ENCODE measurements around the gene DNASE2B. TPM values are rescaled to one million over a fixed set of nuclear protein-coding genes. Genes with fewer than 3 reads are reported as not detected.

Gene DNASE2B
- total RNA-seq, 4 donors from 2014 or later = 1.3 to 32.3 (median 1.5) TPM; not detected in 1

DNA sequence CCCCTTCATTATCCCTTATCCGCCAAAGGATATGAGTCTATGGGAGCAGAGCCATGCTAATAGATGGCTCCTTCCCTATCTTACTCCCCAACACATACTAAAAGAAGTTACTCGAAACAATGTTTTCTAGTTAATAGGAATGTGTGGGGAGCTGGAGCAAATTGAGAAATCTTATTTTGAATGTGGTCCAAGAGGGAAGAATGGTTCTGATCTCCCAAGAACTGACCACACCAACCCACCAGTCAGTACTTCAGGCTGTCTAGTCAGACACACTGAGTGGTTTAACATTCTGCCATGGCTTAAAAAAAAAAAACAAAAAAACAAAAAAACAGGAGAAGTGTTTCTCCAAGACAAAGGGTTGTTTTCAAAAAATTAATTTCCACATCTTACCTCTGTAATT is 31.5 kb upstream of the DNASE2B start:
- TF ChIP-seq, protein P1, sequence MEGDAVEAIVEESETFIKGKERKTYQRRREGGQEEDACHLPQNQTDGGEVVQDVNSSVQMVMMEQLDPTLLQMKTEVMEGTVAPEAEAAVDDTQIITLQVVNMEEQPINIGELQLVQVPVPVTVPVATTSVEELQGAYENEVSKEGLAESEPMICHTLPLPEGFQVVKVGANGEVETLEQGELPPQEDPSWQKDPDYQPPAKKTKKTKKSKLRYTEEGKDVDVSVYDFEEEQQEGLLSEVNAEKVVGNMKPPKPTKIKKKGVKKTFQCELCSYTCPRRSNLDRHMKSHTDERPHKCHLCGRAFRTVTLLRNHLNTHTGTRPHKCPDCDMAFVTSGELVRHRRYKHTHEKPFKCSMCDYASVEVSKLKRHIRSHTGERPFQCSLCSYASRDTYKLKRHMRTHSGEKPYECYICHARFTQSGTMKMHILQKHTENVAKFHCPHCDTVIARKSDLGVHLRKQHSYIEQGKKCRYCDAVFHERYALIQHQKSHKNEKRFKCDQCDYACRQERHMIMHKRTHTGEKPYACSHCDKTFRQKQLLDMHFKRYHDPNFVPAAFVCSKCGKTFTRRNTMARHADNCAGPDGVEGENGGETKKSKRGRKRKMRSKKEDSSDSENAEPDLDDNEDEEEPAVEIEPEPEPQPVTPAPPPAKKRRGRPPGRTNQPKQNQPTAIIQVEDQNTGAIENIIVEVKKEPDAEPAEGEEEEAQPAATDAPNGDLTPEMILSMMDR (IDR thresholded peaks at IDR 0.05; ENCODE audit: low read depth) = no peak

DNA sequence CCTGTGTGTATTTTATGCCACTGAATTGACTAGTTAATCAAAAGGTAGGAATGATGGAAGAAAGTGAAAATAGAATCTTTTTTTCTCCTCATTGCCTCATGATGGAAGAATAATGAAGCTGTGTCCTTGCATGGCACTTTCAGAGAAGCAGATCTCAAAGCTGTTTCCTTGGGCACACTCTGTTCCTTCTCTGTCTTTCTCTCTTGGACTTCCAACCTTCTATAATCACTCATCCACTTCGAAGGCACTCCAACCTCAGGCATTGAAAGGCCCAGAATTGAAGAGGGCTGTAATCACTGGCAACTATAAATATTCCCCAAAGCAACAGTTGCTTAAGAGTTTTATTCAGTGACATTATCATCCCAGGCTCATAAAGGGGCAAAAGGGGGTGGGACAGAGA is 31.1 kb upstream of the DNASE2B start:
- TF ChIP-seq, protein P1 (IDR thresholded peaks at IDR 0.05; ENCODE audit: low read depth) = no peak

DNA sequence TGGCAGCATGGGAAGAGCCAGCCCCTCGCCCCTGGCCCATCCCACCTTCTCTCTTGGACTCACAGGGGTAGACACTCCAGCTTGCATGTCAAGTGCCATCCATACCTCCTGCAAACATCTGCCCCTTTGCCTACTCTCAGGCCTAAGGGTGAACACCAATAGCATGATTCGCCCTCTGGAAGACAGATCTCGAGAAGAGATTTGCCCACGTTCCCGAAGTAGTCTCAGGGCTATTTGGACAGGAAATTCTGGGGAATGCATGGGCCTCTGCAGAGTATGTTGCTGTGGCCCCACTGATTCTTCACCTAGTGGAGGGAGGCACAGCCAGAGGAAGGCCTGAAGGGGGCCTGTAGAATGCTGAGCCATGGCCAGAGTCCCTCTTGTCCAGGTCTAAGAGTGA is 29.8 kb upstream of the DNASE2B start:
- TF ChIP-seq, protein P1 (IDR thresholded peaks at IDR 0.05; ENCODE audit: low read depth) = no peak

DNA sequence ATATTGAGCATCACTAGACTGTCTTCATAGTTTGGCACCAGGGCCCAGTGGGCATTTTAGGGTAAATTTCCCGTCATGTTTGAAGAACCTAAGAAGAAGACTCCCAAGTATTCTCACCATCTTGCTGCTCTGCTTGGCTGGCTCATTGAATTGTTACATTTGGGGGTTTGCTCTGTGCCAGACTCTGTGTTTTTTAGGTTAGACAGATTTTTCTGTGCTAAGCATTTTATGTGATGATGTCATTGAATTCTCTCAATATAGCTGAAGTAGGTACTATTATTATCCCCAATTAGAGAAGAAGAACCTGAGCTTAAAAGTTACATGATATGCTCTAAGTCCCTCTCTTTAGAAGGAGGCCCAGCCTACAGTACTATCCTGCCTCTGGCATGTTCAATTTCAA is 28.0 kb upstream of the DNASE2B start:
- TF ChIP-seq, protein P1 (IDR thresholded peaks at IDR 0.05; ENCODE audit: low read depth) = no peak

DNA sequence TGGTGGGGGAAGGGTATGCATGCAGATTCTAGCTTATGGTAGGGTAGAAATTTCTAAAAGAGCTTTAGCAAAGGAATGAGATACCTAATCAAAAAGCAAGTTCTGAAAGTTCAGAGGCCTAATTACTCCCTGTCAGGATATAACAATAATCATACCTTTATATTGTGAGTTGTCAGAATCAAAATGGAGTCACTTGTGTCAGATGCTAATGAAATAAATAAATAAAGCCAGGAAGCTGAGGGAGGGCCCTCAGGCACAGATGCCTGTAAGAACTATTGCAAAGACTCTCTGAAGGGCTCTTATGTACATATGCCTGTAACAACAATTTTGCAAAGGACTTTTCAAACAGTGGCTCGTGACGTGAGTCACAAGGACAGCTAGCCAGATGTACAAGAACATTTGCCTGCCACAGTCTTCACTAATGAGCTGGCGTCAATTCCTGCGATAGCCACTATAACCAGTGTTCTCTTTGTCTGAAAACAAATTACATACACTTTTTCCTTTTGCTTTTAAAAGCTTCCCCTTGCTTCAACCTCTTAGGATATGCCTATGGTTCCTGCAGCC is 27.4 kb upstream of the DNASE2B start:
- TF ChIP-seq, protein P1 (IDR thresholded peaks at IDR 0.05; ENCODE audit: low read depth) = no peak

DNA sequence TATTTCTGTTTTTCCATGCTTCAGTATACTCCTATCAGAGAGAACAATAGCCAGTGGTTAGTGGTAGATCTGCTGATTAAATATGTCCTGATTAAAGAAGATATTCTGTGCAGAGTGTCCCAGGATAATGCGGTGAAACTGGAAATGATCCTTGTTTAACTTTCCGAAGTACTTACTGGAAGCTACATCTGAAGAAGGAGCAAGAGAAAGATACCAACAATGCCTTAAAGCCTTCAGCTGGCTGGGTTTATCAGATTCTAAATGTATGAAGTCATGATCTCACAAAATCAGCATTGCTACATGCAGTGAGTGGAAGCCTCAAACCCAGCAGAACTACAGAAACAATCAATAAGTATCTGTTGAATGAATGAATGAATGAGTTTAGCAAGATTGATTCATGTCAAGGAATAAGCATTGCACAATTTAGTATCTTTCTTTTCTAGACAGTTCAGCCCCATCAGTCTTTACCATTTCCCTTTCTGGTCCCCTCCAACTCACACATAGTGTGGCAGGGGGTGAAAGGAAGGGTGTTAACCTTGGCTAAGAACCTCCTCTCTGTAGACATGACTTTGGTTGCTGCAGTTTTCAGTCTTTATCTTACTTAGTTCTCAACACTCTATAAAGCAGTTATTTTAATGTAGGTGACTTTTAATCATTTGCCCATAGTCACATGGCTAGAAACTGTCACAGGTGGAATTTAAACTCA is 24.7 kb upstream of the DNASE2B start:
- TF ChIP-seq, protein P1 (IDR thresholded peaks at IDR 0.05; ENCODE audit: low read depth) = no peak

DNA sequence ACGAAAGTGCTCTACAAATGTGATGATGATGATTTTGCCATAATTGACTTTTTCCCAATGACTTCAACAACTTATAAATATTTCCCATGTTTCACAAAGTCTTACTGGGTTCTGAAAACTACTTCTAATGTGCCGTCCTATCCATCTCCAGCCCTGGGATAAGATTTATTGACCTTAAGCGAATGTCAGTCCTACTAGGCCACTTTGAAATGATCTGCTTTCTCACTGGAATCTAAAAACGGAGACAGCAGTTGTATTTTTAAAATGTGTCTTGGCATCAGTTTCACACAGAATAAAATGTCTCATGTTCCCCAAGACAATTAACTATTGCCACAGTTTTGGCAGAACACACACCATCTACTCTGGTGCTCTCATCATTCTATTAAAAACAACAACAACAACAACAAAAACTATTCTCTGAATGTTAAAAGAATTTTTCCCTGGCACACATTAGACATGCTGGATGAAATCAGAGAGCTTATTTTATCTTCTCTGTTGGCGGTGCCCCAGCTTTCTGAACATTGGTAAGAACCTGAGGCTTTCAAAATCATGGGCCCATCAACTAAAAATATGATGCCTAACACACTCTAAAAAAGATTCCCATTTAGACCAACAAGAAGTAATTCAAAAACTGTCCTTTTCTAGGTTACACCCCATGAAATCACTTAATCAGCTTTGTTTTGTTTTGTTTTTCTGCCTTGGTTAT is 23.1 kb upstream of the DNASE2B start:
- TF ChIP-seq, protein P1 (IDR thresholded peaks at IDR 0.05; ENCODE audit: low read depth) = no peak

All from subcutaneous adipose tissue (tissue), 4 donors.